ENCODE data around the gene MED22. TPM values are rescaled to one million over a fixed set of nuclear protein-coding genes. Genes with fewer than 3 reads are reported as not detected.
"Not testable (repeated sequence)": the region's sequence is repeated elsewhere in the genome, so short reads cannot be mapped to it uniquely, and the experiment has no call there.

The MED22 gene
- total RNA-seq, 5 donors from 2014 or later (not counting 1 experiment from before 2014, with no cell fraction given), result 25.9 to 44.8 (median 40.7) TPM

- ChIA-PET POLR2A (interaction anchor here in 1 of 2 donors (0.9 kb wide), 1 partner anchor 38 kb away, joined by 3 read pairs; no protein-coding TSS in a partner anchor), CTCF (no interaction called here)
- H3K4me3 Mint-ChIP-seq, result no peak overlapping the region
- Histone ChIP-seq H3K36me3 (ENCODE audit: control insufficient read depth in 2 of 2, extremely low read depth in 1 of 2, insufficient read depth in 1 of 2, low read length in 1 of 2) (peaks cover 24 to 46% of the 10 kb centered on the region in 2 donors), H3K4me3 (ENCODE audit: control insufficient read depth in 1 of 2, extremely low read depth in 1 of 2, low read length in 1 of 2) (no peak overlapping the region), H3K27ac (ENCODE audit: low read length) (no peak overlapping the region), H3K4me1 (ENCODE audit: control insufficient read depth in 1 of 2, extremely low read depth in 1 of 2, insufficient read depth in 2 of 2, low read length in 2 of 2) (peaks cover 14 to 37% of the 10 kb centered on the region in 2 experiments), H3K27me3 (replicated peaks in 1 of 2; ENCODE audit: control insufficient read depth in 2 of 2, extremely low read depth in 1 of 2, insufficient read depth in 2 of 2, low read length in 1 of 2) (no peaks in the 10 kb centered on the region), H3K9me3 (no peaks in the 10 kb centered on the region)
- H3K36me3 Mint-ChIP-seq, result peaks cover 22% of the 10 kb centered on the region
- no peaks in the 10 kb centered on the region for H3K27me3 Mint-ChIP-seq
- ATAC-seq (replicated peaks in 1 of 4), result no peak
- no peak for DNase-seq
- WGBS (ENCODE audit: insufficient coverage), result 97% methylated on average over 7 of the region's 11 CpGs
- no peak overlapping the region for H3K27ac Mint-ChIP-seq
- no peaks in the 10 kb centered on the region for H3K9me3 Mint-ChIP-seq
- H3K4me1 Mint-ChIP-seq, result peaks cover 35 to 49% (median 37%) of the 10 kb centered on the region in 3 donors
These were observed 14.9 kb downstream of the MED22 start for GRCh38 chr9:133333011-133333410.

DNA sequence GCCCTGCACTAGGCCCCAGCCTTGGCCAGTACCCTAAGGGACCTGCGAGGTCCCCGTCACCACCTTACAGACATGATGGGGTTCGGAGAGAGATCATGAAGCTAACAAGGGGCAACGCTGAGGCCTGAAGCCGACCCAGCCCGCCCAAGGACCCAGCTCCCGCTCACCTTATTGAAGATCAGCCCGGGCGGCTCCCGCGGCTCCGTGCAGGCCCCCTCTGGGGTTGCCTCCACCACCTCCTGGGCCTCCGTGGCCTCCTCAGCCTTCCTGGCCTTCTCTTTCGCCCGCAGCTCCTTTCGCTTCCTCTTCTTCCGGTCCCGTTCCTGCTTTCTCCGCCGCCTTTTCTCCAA lies 15.6 kb downstream of the MED22 start:
- H3K27ac Mint-ChIP-seq, result no peak overlapping the region
- H3K4me3 Mint-ChIP-seq, result no peak overlapping the region
- DNase-seq, result peak in 1 of 35 experiments; percentile 21
- ChIA-PET CTCF (no interaction called here), POLR2A (interaction anchor here in 1 of 2 donors (0.9 kb wide), 1 partner anchor 39 kb away, joined by 3 read pairs; no protein-coding TSS in a partner anchor)
- H3K4me1 Mint-ChIP-seq, result peaks cover 35 to 45% (median 37%) of the 10 kb centered on the region in 3 donors
- Histone ChIP-seq H3K4me1 (ENCODE audit: control insufficient read depth in 1 of 2, extremely low read depth in 1 of 2, insufficient read depth in 2 of 2, low read length in 2 of 2) (peaks cover 14 to 37% of the 10 kb centered on the region in 2 experiments), H3K36me3 (ENCODE audit: control insufficient read depth in 2 of 2, extremely low read depth in 1 of 2, insufficient read depth in 1 of 2, low read length in 1 of 2) (peaks cover 24 to 46% of the 10 kb centered on the region in 2 donors), H3K9me3 (no peaks in the 10 kb centered on the region), H3K27me3 (replicated peaks in 1 of 2; ENCODE audit: control insufficient read depth in 2 of 2, extremely low read depth in 1 of 2, insufficient read depth in 2 of 2, low read length in 1 of 2) (no peaks in the 10 kb centered on the region), H3K4me3 (ENCODE audit: control insufficient read depth in 1 of 2, extremely low read depth in 1 of 2, low read length in 1 of 2) (no peak overlapping the region), H3K27ac (ENCODE audit: low read length) (no peak overlapping the region)
- H3K27me3 Mint-ChIP-seq, result no peaks in the 10 kb centered on the region
- WGBS (ENCODE audit: insufficient coverage), result 97% methylated on average over 15 of the region's 20 CpGs
- peaks cover 22% of the 10 kb centered on the region for H3K36me3 Mint-ChIP-seq
- H3K9me3 Mint-ChIP-seq, result no peaks in the 10 kb centered on the region
- ATAC-seq (replicated peaks in 1 of 4), result no peak

DNA sequence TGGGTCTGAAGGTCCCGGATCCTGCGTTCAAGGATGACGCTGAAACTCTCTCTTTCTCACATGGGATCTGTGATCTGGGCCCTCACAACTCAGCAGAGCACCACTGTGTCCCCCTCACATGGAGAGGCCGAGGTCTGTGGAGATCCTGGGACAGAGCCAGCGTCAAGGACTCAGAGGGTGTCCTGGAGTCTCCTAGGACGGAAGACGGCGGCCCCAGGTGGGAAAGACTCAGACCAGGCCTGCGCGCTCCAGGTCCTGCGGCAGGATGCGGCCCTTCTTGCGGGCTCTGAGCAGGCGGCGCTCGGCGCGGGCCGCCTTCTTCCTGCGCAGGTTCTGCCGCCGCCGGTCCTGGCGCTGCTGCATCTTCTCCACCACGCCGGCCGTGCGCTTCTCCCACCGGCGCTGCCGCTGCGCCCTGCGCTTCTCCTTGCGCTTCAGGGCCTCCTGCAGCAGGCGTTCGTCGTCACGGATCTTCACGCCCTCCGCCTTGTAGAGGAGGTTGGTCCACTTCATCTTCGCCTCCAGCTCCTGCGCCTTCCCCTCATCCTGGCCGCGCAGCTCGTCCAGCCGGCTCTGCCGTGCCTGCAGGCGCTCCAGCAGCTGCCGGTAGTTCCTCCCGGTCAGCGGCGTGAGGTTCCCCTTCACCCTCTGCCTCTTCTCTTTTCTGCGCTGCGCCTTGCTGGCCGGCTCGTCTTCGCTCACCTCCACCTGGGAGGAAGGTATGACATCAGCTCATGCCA lies 16.1 kb downstream of the MED22 start:
- ChIA-PET POLR2A (no interaction called here), CTCF (interaction anchor here in 1 of 2 donors (1.4 kb wide), 1 partner anchor 40 kb away, joined by 4 read pairs; no protein-coding TSS in a partner anchor)
- peaks cover 34 to 40% (median 35%) of the 10 kb centered on the region in 3 donors for H3K4me1 Mint-ChIP-seq
- Histone ChIP-seq H3K4me3 (ENCODE audit: control insufficient read depth in 1 of 2, extremely low read depth in 1 of 2, low read length in 1 of 2) (no peak overlapping the region), H3K27ac (ENCODE audit: low read length) (no peak overlapping the region), H3K4me1 (ENCODE audit: control insufficient read depth in 1 of 2, extremely low read depth in 1 of 2, insufficient read depth in 2 of 2, low read length in 2 of 2) (peaks cover 14 to 34% of the 10 kb centered on the region in 2 experiments), H3K36me3 (ENCODE audit: control insufficient read depth in 2 of 2, extremely low read depth in 1 of 2, insufficient read depth in 1 of 2, low read length in 1 of 2) (peaks cover 24 to 46% of the 10 kb centered on the region in 2 donors), H3K27me3 (replicated peaks in 1 of 2; ENCODE audit: control insufficient read depth in 2 of 2, extremely low read depth in 1 of 2, insufficient read depth in 2 of 2, low read length in 1 of 2) (no peaks in the 10 kb centered on the region), H3K9me3 (no peaks in the 10 kb centered on the region)
- H3K27me3 Mint-ChIP-seq, result no peaks in the 10 kb centered on the region
- 97% methylated on average over 46 of the region's 57 CpGs for WGBS (ENCODE audit: insufficient coverage)
- no peak for ATAC-seq (replicated peaks in 1 of 4)
- H3K4me3 Mint-ChIP-seq, result no peak overlapping the region
- H3K27ac Mint-ChIP-seq, result no peak overlapping the region
- H3K36me3 Mint-ChIP-seq, result peaks cover 22% of the 10 kb centered on the region
- DNase-seq, result peak in 1 of 35 experiments; percentile 15
- no peaks in the 10 kb centered on the region for H3K9me3 Mint-ChIP-seq

- Histone ChIP-seq H3K4me1 (ENCODE audit: control insufficient read depth in 1 of 2, extremely low read depth in 1 of 2, insufficient read depth in 2 of 2, low read length in 2 of 2) (peaks cover 12 to 28% of the 10 kb centered on the region in 2 experiments), H3K9me3 (no peaks in the 10 kb centered on the region), H3K27ac (ENCODE audit: low read length) (no peak overlapping the region), H3K27me3 (replicated peaks in 1 of 2; ENCODE audit: control insufficient read depth in 2 of 2, extremely low read depth in 1 of 2, insufficient read depth in 2 of 2, low read length in 1 of 2) (no peaks in the 10 kb centered on the region), H3K36me3 (ENCODE audit: control insufficient read depth in 2 of 2, extremely low read depth in 1 of 2, insufficient read depth in 1 of 2, low read length in 1 of 2) (peaks cover 24 to 46% of the 10 kb centered on the region in 2 donors), H3K4me3 (ENCODE audit: control insufficient read depth in 1 of 2, extremely low read depth in 1 of 2, low read length in 1 of 2) (no peak overlapping the region)
- CTCF ChIA-PET, result interaction anchor here in 1 of 2 donors (1.4 kb wide), 1 partner anchor 40 kb away, joined by 4 read pairs; no protein-coding TSS in a partner anchor
- no peaks in the 10 kb centered on the region for H3K27me3 Mint-ChIP-seq
- no peaks in the 10 kb centered on the region for H3K9me3 Mint-ChIP-seq
- H3K4me3 Mint-ChIP-seq, result no peak overlapping the region
- peaks cover 22% of the 10 kb centered on the region for H3K36me3 Mint-ChIP-seq
- peaks cover 28 to 35% (median 32%) of the 10 kb centered on the region in 3 donors for H3K4me1 Mint-ChIP-seq
- no peak overlapping the region for H3K27ac Mint-ChIP-seq
- peak in 1 of 35 experiments; percentile 17 for DNase-seq
- ATAC-seq (replicated peaks in 1 of 4), result no peak
- 93% methylated on average over 15 of the region's 19 CpGs for WGBS (ENCODE audit: insufficient coverage)
- POLR2A ChIA-PET, result no interaction called here
These were observed 16.7 kb downstream of the MED22 start for GRCh38 chr9:133331221-133331620.

DNA sequence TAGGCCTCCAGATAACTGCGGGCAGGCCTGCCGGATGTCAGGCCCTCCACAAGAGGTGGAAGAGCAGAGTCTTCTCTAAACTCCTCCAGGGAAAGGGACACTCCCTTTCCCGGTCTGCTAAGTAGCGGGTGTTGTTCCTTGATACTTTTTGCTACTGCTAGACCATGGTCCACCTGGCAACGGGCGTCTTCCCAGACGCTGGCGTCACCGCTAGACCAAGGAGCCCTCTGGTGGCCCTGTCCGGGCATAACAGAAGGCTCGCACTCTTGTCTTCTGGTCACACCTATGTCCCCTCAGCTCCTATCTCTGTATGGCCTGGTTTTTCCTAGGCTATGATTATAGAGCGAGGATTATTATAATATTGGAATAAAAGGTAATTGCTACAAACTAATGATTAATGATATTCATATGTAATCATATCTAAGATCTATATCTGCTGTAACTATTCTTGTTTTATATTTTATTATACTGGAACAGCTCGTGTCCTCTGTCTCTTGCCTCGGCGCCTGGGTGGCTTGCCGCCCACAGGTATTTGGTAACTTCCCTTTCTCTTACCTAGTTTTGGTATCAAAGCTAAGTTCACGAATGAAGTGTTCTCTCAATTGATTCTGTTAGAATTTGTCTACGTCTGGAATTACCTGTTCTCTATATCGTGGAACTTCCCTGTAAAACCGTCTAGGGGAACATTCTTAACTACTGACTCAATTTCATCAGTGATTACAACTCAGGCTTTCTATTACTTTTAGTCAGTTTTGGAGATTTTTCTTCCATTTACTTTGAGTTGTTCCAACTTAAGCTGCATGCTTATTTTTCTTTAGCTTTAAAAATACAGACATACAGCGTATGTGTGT lies 18.4 kb downstream of the MED22 start:
- peaks cover 4 to 14% of the 10 kb centered on the region in 2 experiments for H3K4me1 ChIP-seq (ENCODE audit: control insufficient read depth in 1 of 2, extremely low read depth in 1 of 2, insufficient read depth in 2 of 2, low read length in 2 of 2)
- H3K27me3 Mint-ChIP-seq; POLR2A ChIA-PET; CTCF ChIA-PET; H3K9me3 ChIP-seq; H3K27ac Mint-ChIP-seq; H3K27me3 ChIP-seq (replicated peaks in 1 of 2; ENCODE audit: control insufficient read depth in 2 of 2, extremely low read depth in 1 of 2, insufficient read depth in 2 of 2, low read length in 1 of 2); H3K4me3 Mint-ChIP-seq; H3K4me3 ChIP-seq (ENCODE audit: control insufficient read depth in 1 of 2, extremely low read depth in 1 of 2, low read length in 1 of 2); H3K27ac ChIP-seq (ENCODE audit: low read length); ATAC-seq (replicated peaks in 1 of 4); H3K9me3 Mint-ChIP-seq: not testable (repeated sequence)
- H3K4me1 Mint-ChIP-seq, result peaks cover 14 to 21% (median 20%) of the 10 kb centered on the region in 3 donors
- WGBS (ENCODE audit: insufficient coverage), result 83% methylated on average over 3 of the region's 21 CpGs
- H3K36me3 ChIP-seq (ENCODE audit: control insufficient read depth in 2 of 2, extremely low read depth in 1 of 2, insufficient read depth in 1 of 2, low read length in 1 of 2), result peaks cover 21 to 46% of the 10 kb centered on the region in 2 donors
- peaks cover 20% of the 10 kb centered on the region for H3K36me3 Mint-ChIP-seq
- peak in 1 of 35 experiments; percentile 21 for DNase-seq

- Mint-ChIP-seq H3K4me3 (no peak overlapping the region), H3K4me1 (peaks cover 4 to 13% (median 8%) of the 10 kb centered on the region in 3 donors), H3K27ac (no peak overlapping the region), H3K36me3 (peaks cover 12% of the 10 kb centered on the region), H3K27me3 (no peaks in the 10 kb centered on the region), H3K9me3 (no peaks in the 10 kb centered on the region)
- POLR2A ChIA-PET, result no interaction called here
- no peaks in the 10 kb centered on the region for H3K9me3 ChIP-seq
- CTCF ChIA-PET, result no interaction called here
- DNase-seq, result peak in 1 of 35 experiments; percentile 14
- peaks cover 6 to 30% of the 10 kb centered on the region in 2 donors for H3K36me3 ChIP-seq (ENCODE audit: control insufficient read depth in 2 of 2, extremely low read depth in 1 of 2, insufficient read depth in 1 of 2, low read length in 1 of 2)
- H3K27me3 ChIP-seq (replicated peaks in 1 of 2; ENCODE audit: control insufficient read depth in 2 of 2, extremely low read depth in 1 of 2, insufficient read depth in 2 of 2, low read length in 1 of 2), result peaks cover 0 to 5% of the 10 kb centered on the region in 2 experiments
- no peak overlapping the region for H3K27ac ChIP-seq (ENCODE audit: low read length)
- no peaks in the 10 kb centered on the region for H3K4me1 ChIP-seq (ENCODE audit: control insufficient read depth in 1 of 2, extremely low read depth in 1 of 2, insufficient read depth in 2 of 2, low read length in 2 of 2)
- WGBS (ENCODE audit: insufficient coverage), result 93% methylated on average over 7 of the region's 10 CpGs
- no peak overlapping the region for H3K4me3 ChIP-seq (ENCODE audit: control insufficient read depth in 1 of 2, extremely low read depth in 1 of 2, low read length in 1 of 2)
- no peak for ATAC-seq (replicated peaks in 1 of 4)
These were observed 20.0 kb downstream of the MED22 start for GRCh38 chr9:133327834-133328484.
